Peyer's patch (tissue), 4 donors: ENCODE data around the gene MPZ. TPM values are rescaled to one million over a fixed set of nuclear protein-coding genes. Genes with fewer than 3 reads are reported as not detected.

Source experiments
- DNase-seq, 3 donors: peaks; one replicate each; pipeline ENCODE4 v3.0.0-alpha.2; 2017 to 2019
- H3K27ac ChIP-seq, 4 donors: fragments of 200-600 bp; sonication (generic); one replicate each; pipeline ENCODE4 v1.5.1; 2016 to 2019
- H3K27me3 ChIP-seq, 2 donors: fragments of 200-600 bp; sonication (generic); one replicate each; pipeline ENCODE4 v1.5.1; 2019
- H3K36me3 ChIP-seq, 3 donors: fragments of 200-600 bp; sonication (generic); one replicate each; pipeline ENCODE4 v1.5.1; 2016 to 2019
- H3K4me1 ChIP-seq, 4 donors: fragments of 200-600 bp; sonication (generic); one replicate each; pipeline ENCODE4 v1.5.1; 2016 to 2019
- H3K4me3 ChIP-seq, 4 donors: fragments of 200-600 bp; sonication (generic); 1 replicate in 3 of 4; 2 replicates in 1 of 4; pipeline ENCODE4 v1.5.1; 2016 to 2019; ENCODE audit warnings: mild to moderate bottlenecking in 1 of 4
- H3K9me3 ChIP-seq, 4 donors: fragments of 200-600 bp; sonication (generic); one replicate each; pipeline ENCODE4 v1.5.1; 2016 to 2019; ENCODE audit warnings: mild to moderate bottlenecking in 1 of 4
- CTCF ChIP-seq, 6 experiments: fragments of 450-650 bp in 4 of 6; fragments of 200-600 bp in 2 of 6; sonication (generic) in 1 of 6; IDR thresholded peaks; one replicate each; pipeline ENCODE4 v1.5.1; 2017 to 2019; ENCODE audit warnings: antibody characterized with exemption in 6 of 6, mild to moderate bottlenecking in 3 of 6, moderate library complexity in 1 of 6
- POLR2A ChIP-seq, 2 donors: fragments of 450-650 bp; IDR thresholded peaks; one replicate each; pipeline ENCODE4 v1.5.1; 2017; ENCODE audit warnings: antibody characterized with exemption in 2 of 2, mild to moderate bottlenecking in 2 of 2, moderate library complexity in 2 of 2
- total RNA-seq, 4 donors: library from RNA; depleted of rRNA; stranded (reverse); fragments of >200 nt; gene quantifications; one replicate each; pipeline ENCODE4 v1.1.0, GENCODE V29; 2016

The MPZ gene
- total RNA-seq, 4 donors from 2014 or later = 1.5 to 3.3 (median 2.3) TPM; not detected in 1

- DNase-seq = no peak
- H3K27me3 ChIP-seq = no peaks in the 10 kb centered on the region
- H3K4me1 ChIP-seq = no peaks in the 10 kb centered on the region
- no peaks in the 10 kb centered on the region for H3K36me3 ChIP-seq
- TF ChIP-seq CTCF (IDR thresholded peaks at IDR 0.05) = no peak
- no peak for TF ChIP-seq POLR2A (IDR thresholded peaks at IDR 0.05)
- no peak overlapping the region for H3K4me3 ChIP-seq
- no peak overlapping the region for H3K27ac ChIP-seq
- no peaks in the 10 kb centered on the region for H3K9me3 ChIP-seq
Observed at GRCh38 chr1:161274874-161275273, 34.9 kb downstream of the MPZ start.

- Histone ChIP-seq H3K27me3 (no peaks in the 10 kb centered on the region), H3K36me3 (no peaks in the 10 kb centered on the region), H3K4me1 (no peaks in the 10 kb centered on the region), H3K27ac (no peak overlapping the region), H3K9me3 (no peaks in the 10 kb centered on the region), H3K4me3 (no peak overlapping the region)
- no peak for DNase-seq
- TF ChIP-seq POLR2A (IDR thresholded peaks at IDR 0.05) (no peak), CTCF (IDR thresholded peaks at IDR 0.05) (no peak)
Observed at GRCh38 chr1:161273402-161273801, 36.4 kb downstream of the MPZ start.

- no peaks in the 10 kb centered on the region for H3K36me3 ChIP-seq
- H3K4me1 ChIP-seq = no peaks in the 10 kb centered on the region
- TF ChIP-seq CTCF (IDR thresholded peaks at IDR 0.05) (no peak), POLR2A (IDR thresholded peaks at IDR 0.05) (no peak)
- no peak for DNase-seq
- H3K27me3 ChIP-seq = no peaks in the 10 kb centered on the region
- H3K27ac ChIP-seq = no peak overlapping the region
- no peaks in the 10 kb centered on the region for H3K9me3 ChIP-seq
- H3K4me3 ChIP-seq = no peak overlapping the region
Observed at GRCh38 chr1:161267321-161267720, 42.4 kb downstream of the MPZ start.

- Histone ChIP-seq H3K4me3 (no peak overlapping the region), H3K36me3 (no peaks in the 10 kb centered on the region), H3K27me3 (no peaks in the 10 kb centered on the region), H3K27ac (no peak overlapping the region), H3K9me3 (no peaks in the 10 kb centered on the region), H3K4me1 (peaks cover 0 to under 1% (median 0%) of the 10 kb centered on the region in 4 donors)
- DNase-seq = no peak
- TF ChIP-seq CTCF (IDR thresholded peaks at IDR 0.05) (no peak), POLR2A (IDR thresholded peaks at IDR 0.05) (no peak)
Observed at GRCh38 chr1:161266836-161267235, 42.9 kb downstream of the MPZ start.

- H3K4me3 ChIP-seq = no peak overlapping the region
- H3K36me3 ChIP-seq = no peaks in the 10 kb centered on the region
- TF ChIP-seq POLR2A (IDR thresholded peaks at IDR 0.05) (no peak), CTCF (IDR thresholded peaks at IDR 0.05) (no peak)
- no peak for DNase-seq
- H3K4me1 ChIP-seq = peaks cover 0 to 6% (median 0%) of the 10 kb centered on the region in 4 donors
- H3K27ac ChIP-seq = no peak overlapping the region
- H3K9me3 ChIP-seq = no peaks in the 10 kb centered on the region
- no peaks in the 10 kb centered on the region for H3K27me3 ChIP-seq
Observed at GRCh38 chr1:161266202-161266601, 43.6 kb downstream of the MPZ start.

GRCh38 chr1:161265305-161265704, 44.5 kb downstream of the MPZ start:
- DNase-seq = no peak
- Histone ChIP-seq H3K4me3 (no peak overlapping the region), H3K36me3 (no peaks in the 10 kb centered on the region), H3K9me3 (no peaks in the 10 kb centered on the region), H3K4me1 (peaks cover 0 to 9% (median 0%) of the 10 kb centered on the region in 4 donors), H3K27ac (no peak overlapping the region), H3K27me3 (no peaks in the 10 kb centered on the region)
- TF ChIP-seq POLR2A (IDR thresholded peaks at IDR 0.05) = no peak
- TF ChIP-seq CTCF (IDR thresholded peaks at IDR 0.05) = no peak
